Fibroblast of lung (primary cell): ENCODE results near the gene METTL16.

Experiments used
- EZH2 ChIP-seq: IDR thresholded peaks from 2 replicates; pipeline ENCODE4 v1.5.1; 2012; ENCODE audit warnings: low read length, control low read depth, mild to moderate bottlenecking; ENCODE audit errors: missing control alignments
- TF ChIP-seq, protein P1 (sequence below), 2 donors: IDR thresholded peaks in 1 of 2; conservative IDR thresholded peaks in 1 of 2; 1 replicate in 1 of 2; 2 replicates in 1 of 2; pipeline ENCODE4 v1.5.1; 2011 to 2012; ENCODE audit warnings: low read length in 2 of 2, control low read depth in 1 of 2, inconsistent platforms in 1 of 2, low read depth in 1 of 2, mild to moderate bottlenecking in 1 of 2

DNA sequence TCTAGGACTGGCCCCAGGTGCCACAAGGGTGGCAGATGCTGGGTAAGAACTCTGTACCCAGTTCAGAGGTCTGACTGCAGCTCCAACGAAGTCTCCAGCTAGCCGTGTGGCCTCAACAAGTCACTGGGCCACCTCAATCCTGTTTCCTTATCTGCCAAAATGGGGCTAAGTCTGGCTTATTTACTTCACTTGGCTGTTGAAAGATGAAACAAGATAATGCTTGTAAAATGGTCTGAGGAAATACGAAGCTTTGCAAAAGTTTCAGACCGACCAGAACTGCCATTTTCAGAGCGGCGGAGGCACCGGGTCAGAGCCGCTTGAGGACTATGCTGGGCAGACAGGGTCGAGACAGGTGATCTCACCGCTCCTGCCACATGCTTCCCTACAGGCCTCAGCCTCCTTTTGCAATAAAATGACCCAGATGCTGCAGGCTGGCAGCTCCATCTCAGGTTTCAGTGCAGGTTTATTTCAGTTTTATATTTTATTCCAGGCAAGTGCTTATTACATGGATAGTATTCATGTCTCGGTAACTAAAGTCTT lies 128.0 kb downstream of the METTL16 start:
- TF ChIP-seq, protein P1, sequence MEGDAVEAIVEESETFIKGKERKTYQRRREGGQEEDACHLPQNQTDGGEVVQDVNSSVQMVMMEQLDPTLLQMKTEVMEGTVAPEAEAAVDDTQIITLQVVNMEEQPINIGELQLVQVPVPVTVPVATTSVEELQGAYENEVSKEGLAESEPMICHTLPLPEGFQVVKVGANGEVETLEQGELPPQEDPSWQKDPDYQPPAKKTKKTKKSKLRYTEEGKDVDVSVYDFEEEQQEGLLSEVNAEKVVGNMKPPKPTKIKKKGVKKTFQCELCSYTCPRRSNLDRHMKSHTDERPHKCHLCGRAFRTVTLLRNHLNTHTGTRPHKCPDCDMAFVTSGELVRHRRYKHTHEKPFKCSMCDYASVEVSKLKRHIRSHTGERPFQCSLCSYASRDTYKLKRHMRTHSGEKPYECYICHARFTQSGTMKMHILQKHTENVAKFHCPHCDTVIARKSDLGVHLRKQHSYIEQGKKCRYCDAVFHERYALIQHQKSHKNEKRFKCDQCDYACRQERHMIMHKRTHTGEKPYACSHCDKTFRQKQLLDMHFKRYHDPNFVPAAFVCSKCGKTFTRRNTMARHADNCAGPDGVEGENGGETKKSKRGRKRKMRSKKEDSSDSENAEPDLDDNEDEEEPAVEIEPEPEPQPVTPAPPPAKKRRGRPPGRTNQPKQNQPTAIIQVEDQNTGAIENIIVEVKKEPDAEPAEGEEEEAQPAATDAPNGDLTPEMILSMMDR (conservative IDR thresholded peaks at IDR 0.05 in 1 of 2, IDR thresholded peaks at IDR 0.05 in 1 of 2; ENCODE audit: low read depth in 1 of 2, low read length in 2 of 2) = no peak
- no peak for TF ChIP-seq EZH2
